ENCODE results near the gene MLLT10.
"Not testable (repeated sequence)": the region's sequence is repeated elsewhere in the genome, so short reads cannot be mapped to it uniquely, and the experiment has no call there.

Gene MLLT10

DNA sequence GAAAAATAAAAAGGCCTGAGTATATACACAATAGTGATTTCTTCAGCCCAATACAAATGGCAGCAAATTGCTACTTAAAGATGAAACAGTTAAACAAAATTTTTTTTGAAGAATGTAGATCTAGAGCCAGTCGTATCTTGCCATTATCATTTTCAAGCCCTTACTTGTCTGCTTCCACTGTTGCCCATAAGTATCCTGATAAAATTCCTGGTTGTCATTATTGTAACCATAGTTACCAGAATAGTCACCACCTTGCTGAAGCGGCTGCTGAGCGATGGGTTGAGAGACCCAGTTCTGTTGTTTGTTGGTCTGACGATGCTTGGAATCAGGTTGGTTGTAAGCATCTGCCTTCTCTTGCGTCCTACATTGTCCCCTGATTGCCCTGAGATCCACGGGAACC, 90.4 kb downstream of the MLLT10 start:
- H3K27me3 Mint-ChIP-seq; H3K4me3 Mint-ChIP-seq; H3K27ac Mint-ChIP-seq; H3K9me3 Mint-ChIP-seq; intact Hi-C loops (cut with micrococcal nuclease): not testable (repeated sequence)
- Mint-ChIP-seq H3K36me3 (ENCODE audit: low read depth) (peaks cover 78% of the 10 kb centered on the region), H3K4me1 (ENCODE audit: low read depth) (peaks cover 14% of the 10 kb centered on the region)

- Mint-ChIP-seq H3K4me1 (ENCODE audit: low read depth) (peaks cover 16% of the 10 kb centered on the region), H3K36me3 (ENCODE audit: low read depth) (peaks cover 78% of the 10 kb centered on the region), H3K4me3 (no peak overlapping the region), H3K9me3 (no peaks in the 10 kb centered on the region), H3K27me3 (no peaks in the 10 kb centered on the region), H3K27ac (no peak overlapping the region)
- intact Hi-C loops (cut with micrococcal nuclease): no loop called here
Measured at GRCh38 chr10:21624951-21625350, 90.9 kb downstream of the MLLT10 start.

GRCh38 chr10:21625623-21626229, 91.7 kb downstream of the MLLT10 start:
- no peaks in the 10 kb centered on the region for H3K9me3 Mint-ChIP-seq
- peaks cover 78% of the 10 kb centered on the region for H3K36me3 Mint-ChIP-seq (ENCODE audit: low read depth)
- no peak overlapping the region for H3K4me3 Mint-ChIP-seq
- no peaks in the 10 kb centered on the region for H3K27me3 Mint-ChIP-seq
- H3K4me1 Mint-ChIP-seq (ENCODE audit: low read depth): peaks cover 20% of the 10 kb centered on the region
- intact Hi-C loops (cut with micrococcal nuclease): no loop called here
- H3K27ac Mint-ChIP-seq: no peak overlapping the region

- H3K9me3 Mint-ChIP-seq: no peaks in the 10 kb centered on the region
- H3K4me3 Mint-ChIP-seq: no peak overlapping the region
- H3K27ac Mint-ChIP-seq: no peak overlapping the region
- peaks cover 24% of the 10 kb centered on the region for H3K4me1 Mint-ChIP-seq (ENCODE audit: low read depth)
- intact Hi-C loops (cut with micrococcal nuclease): no loop called here
- H3K27me3 Mint-ChIP-seq: no peaks in the 10 kb centered on the region
- peaks cover 80% of the 10 kb centered on the region for H3K36me3 Mint-ChIP-seq (ENCODE audit: low read depth)
Measured at GRCh38 chr10:21626457-21627161, 92.6 kb downstream of the MLLT10 start.

- Mint-ChIP-seq H3K36me3 (ENCODE audit: low read depth) (peaks cover 84% of the 10 kb centered on the region), H3K27me3 (no peaks in the 10 kb centered on the region), H3K9me3 (no peaks in the 10 kb centered on the region), H3K4me3 (no peak overlapping the region), H3K4me1 (ENCODE audit: low read depth) (peaks cover 25% of the 10 kb centered on the region), H3K27ac (no peak overlapping the region)
- intact Hi-C loops (cut with micrococcal nuclease): no loop called here
Measured at GRCh38 chr10:21627331-21627730, 93.3 kb downstream of the MLLT10 start.

- no peak overlapping the region for H3K27ac Mint-ChIP-seq
- H3K9me3 Mint-ChIP-seq: no peaks in the 10 kb centered on the region
- intact Hi-C loops (cut with micrococcal nuclease): no loop called here
- no peaks in the 10 kb centered on the region for H3K27me3 Mint-ChIP-seq
- H3K36me3 Mint-ChIP-seq (ENCODE audit: low read depth): peaks cover 79% of the 10 kb centered on the region
- H3K4me3 Mint-ChIP-seq: no peak overlapping the region
- H3K4me1 Mint-ChIP-seq (ENCODE audit: low read depth): peaks cover 25% of the 10 kb centered on the region
Measured at GRCh38 chr10:21628023-21628422, 94.0 kb downstream of the MLLT10 start.

GRCh38 chr10:21628645-21629044, 94.6 kb downstream of the MLLT10 start:
- intact Hi-C loops (cut with micrococcal nuclease); H3K27me3 Mint-ChIP-seq: not testable (repeated sequence)
- H3K4me1 Mint-ChIP-seq (ENCODE audit: low read depth): peaks cover 25% of the 10 kb centered on the region

DNA sequence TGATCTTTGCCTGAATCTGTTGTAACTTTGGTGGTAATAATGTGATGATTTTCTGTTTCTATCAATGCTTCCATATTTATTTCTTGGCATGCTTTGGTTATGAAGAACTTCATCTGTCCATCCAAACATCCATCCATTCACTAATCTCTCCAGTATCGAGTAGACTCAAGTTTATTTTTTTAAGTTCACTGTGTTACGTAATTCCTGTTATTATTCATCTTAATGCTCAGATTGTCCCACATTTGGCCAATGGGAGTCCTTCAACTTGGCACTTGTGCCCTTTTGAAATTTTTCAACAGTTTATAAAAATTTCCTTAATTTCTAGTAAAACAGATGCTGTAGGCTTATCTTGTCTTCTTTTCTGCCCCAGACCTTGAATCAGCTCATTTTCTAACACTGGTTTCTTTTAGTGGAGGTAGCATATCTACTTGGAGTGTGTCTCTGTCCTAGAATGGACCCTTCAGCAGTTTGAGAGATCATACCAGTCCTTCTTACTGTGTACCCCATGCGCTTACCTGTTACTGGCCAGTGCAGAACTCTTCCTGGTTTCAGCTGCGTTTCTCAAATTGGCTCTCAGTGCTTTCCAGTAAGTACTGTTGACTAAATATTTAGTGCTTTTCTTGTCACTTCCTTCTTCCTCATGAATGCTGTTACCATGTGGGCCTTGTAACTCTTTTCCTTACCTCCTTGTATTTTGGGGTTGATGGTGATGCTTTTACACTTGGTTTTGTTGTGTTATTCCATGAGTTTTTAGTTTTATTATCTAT, 100.8 kb downstream of the MLLT10 start:
- Mint-ChIP-seq H3K4me1 (ENCODE audit: low read depth) (peaks cover 40% of the 10 kb centered on the region), H3K36me3 (ENCODE audit: low read depth) (peaks cover 54% of the 10 kb centered on the region), H3K9me3 (no peaks in the 10 kb centered on the region), H3K4me3 (no peak overlapping the region), H3K27me3 (no peaks in the 10 kb centered on the region), H3K27ac (no peak overlapping the region)
- intact Hi-C loops (cut with micrococcal nuclease): no loop called here

More at GRCh38 chr10:21628645-21629044, 94.6 kb downstream of the MLLT10 start:
- not testable (repeated sequence) for H3K27ac Mint-ChIP-seq, H3K4me3 Mint-ChIP-seq, H3K9me3 Mint-ChIP-seq
- H3K36me3 Mint-ChIP-seq (ENCODE audit: low read depth): peaks cover 75% of the 10 kb centered on the region

- H3K36me3 Mint-ChIP-seq (ENCODE audit: low read depth): peaks cover 49% of the 10 kb centered on the region
- peaks cover 29% of the 10 kb centered on the region for H3K4me1 Mint-ChIP-seq (ENCODE audit: low read depth)
- no peaks in the 10 kb centered on the region for H3K27me3 Mint-ChIP-seq
- H3K27ac Mint-ChIP-seq: no peak overlapping the region
- intact Hi-C loops (cut with micrococcal nuclease): no loop called here
- no peaks in the 10 kb centered on the region for H3K9me3 Mint-ChIP-seq
- no peak overlapping the region for H3K4me3 Mint-ChIP-seq
Measured at GRCh38 chr10:21637795-21638194, 103.8 kb downstream of the MLLT10 start.

DNA sequence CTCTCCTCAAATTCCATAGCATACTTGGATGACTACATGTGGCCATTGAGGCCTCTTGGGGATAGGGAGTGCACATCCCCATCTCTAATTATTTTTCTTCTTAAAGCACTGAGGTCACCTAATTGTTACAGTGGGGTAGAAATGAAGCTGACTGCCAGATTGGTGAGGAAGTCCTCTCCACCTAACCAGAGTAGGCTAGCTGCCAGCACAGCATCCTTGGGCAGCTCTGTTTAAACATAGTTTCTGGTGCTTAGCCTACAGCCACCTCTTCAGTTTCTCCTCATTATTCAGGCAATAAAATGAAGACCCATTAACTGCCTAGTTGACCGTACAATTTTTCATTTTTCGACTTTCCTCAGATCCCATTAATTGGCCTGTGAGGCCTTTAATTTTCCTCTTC, 104.6 kb downstream of the MLLT10 start:
- no peak overlapping the region for H3K4me3 Mint-ChIP-seq
- no peaks in the 10 kb centered on the region for H3K27me3 Mint-ChIP-seq
- peaks cover 52% of the 10 kb centered on the region for H3K36me3 Mint-ChIP-seq (ENCODE audit: low read depth)
- H3K4me1 Mint-ChIP-seq (ENCODE audit: low read depth): peaks cover 29% of the 10 kb centered on the region
- no peak overlapping the region for H3K27ac Mint-ChIP-seq
- intact Hi-C loops (cut with micrococcal nuclease): no loop called here
- no peaks in the 10 kb centered on the region for H3K9me3 Mint-ChIP-seq

- intact Hi-C loops (cut with micrococcal nuclease): no loop called here
- Mint-ChIP-seq H3K4me3 (no peak overlapping the region), H3K36me3 (ENCODE audit: low read depth) (peaks cover 53% of the 10 kb centered on the region), H3K27me3 (no peaks in the 10 kb centered on the region), H3K9me3 (no peaks in the 10 kb centered on the region), H3K4me1 (ENCODE audit: low read depth) (peaks cover 4% of the 10 kb centered on the region), H3K27ac (no peak overlapping the region)
Measured at GRCh38 chr10:21648040-21648439, 114.0 kb downstream of the MLLT10 start.

- Mint-ChIP-seq H3K4me1 (ENCODE audit: low read depth) (peaks cover 4% of the 10 kb centered on the region), H3K9me3 (no peaks in the 10 kb centered on the region), H3K27me3 (no peaks in the 10 kb centered on the region), H3K36me3 (ENCODE audit: low read depth) (peaks cover 44% of the 10 kb centered on the region), H3K4me3 (no peak overlapping the region), H3K27ac (no peak overlapping the region)
- intact Hi-C loops (cut with micrococcal nuclease): no loop called here
Measured at GRCh38 chr10:21649454-21649872, 115.4 kb downstream of the MLLT10 start.

DNA sequence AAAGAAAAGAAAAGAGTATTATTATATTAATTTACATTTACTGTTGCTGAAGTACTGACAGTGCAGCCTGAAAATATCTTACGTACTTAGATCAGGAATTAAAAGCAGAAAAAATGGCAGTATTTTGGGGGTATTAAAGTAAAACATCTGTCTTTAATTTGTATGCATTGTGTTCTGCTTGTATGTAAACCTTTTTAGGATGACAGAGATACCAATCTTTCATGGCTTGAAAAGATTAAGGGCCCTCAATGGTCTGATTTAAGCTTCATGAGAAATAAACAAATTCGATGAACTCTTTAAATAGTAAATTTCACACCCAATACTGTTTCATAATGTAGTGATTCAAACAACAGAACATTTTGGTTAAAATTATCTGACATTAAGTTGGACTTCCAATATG, 116.3 kb downstream of the MLLT10 start:
- Mint-ChIP-seq H3K9me3 (no peaks in the 10 kb centered on the region), H3K27ac (no peak overlapping the region), H3K27me3 (no peaks in the 10 kb centered on the region), H3K36me3 (ENCODE audit: low read depth) (peaks cover 44% of the 10 kb centered on the region), H3K4me3 (no peak overlapping the region), H3K4me1 (ENCODE audit: low read depth) (peaks cover 4% of the 10 kb centered on the region)
- intact Hi-C loops (cut with micrococcal nuclease): no loop called here

- H3K4me3 Mint-ChIP-seq: no peak overlapping the region
- no peaks in the 10 kb centered on the region for H3K27me3 Mint-ChIP-seq
- no peaks in the 10 kb centered on the region for H3K9me3 Mint-ChIP-seq
- no peaks in the 10 kb centered on the region for H3K4me1 Mint-ChIP-seq (ENCODE audit: low read depth)
- intact Hi-C loops (cut with micrococcal nuclease): no loop called here
- H3K36me3 Mint-ChIP-seq (ENCODE audit: low read depth): peaks cover 17% of the 10 kb centered on the region
- no peak overlapping the region for H3K27ac Mint-ChIP-seq
Measured at GRCh38 chr10:21655236-21655635, 121.2 kb downstream of the MLLT10 start.
